Amniotic epithelial cell (primary cell): Measurements from ENCODE around the gene BCL6.
A peak's percentile ranks its signal among the peaks of the same experiment; 100 is the strongest.

Experiments
- DNase-seq: peaks from one replicate; pipeline ENCODE4 v3.0.0-alpha.2; 2010; ENCODE audit warnings: low read depth

Gene BCL6

GRCh38 chr3:187673012-187673411 lies 72.3 kb downstream of the BCL6 start:
- DNase-seq = peak; percentile 8
